Psoas muscle (tissue), 8 donors: ENCODE data around the gene PPP6R3. TPM values are rescaled to one million over a fixed set of nuclear protein-coding genes. Genes with fewer than 3 reads are reported as not detected.
A peak's percentile ranks its signal among the peaks of the same experiment; 100 is the strongest.

ENCODE experiments used
- ATAC-seq, 4 donors: fragments of 200-7000 bp; cut with Tn5 transposase; one replicate each; pipeline ENCODE4 v1.9.1; 2020; ENCODE audit warnings: moderate library complexity in 3 of 4, mild to moderate bottlenecking in 2 of 4
- DNase-seq, 2 donors: peaks; one replicate each; pipeline ENCODE4 v3.0.0-alpha.2; 2020
- H3K27ac ChIP-seq: fragments of 200-600 bp; one replicate; pipeline ENCODE4 v1.8.0; 2022
- H3K27me3 ChIP-seq, 3 donors: fragments of 200-600 bp in 1 of 3; one replicate each; pipeline versions ENCODE4 v1.6.1 to v1.8.0; 2013 to 2022; ENCODE audit warnings: low read length in 2 of 3, mild to moderate bottlenecking in 2 of 3, moderate library complexity in 1 of 3; ENCODE audit not compliant: insufficient read depth in 3 of 3
- H3K36me3 ChIP-seq, 2 donors: fragments of 200-600 bp in 1 of 2; one replicate each; pipeline versions ENCODE4 v1.6.1 to v1.8.0; 2013 to 2022; ENCODE audit warnings: low read depth in 1 of 2, mild to moderate bottlenecking in 1 of 2, moderate library complexity in 1 of 2; ENCODE audit not compliant: insufficient read depth in 1 of 2
- H3K4me1 ChIP-seq: fragments of 200-600 bp; one replicate; pipeline ENCODE4 v1.8.0; 2022
- H3K4me3 ChIP-seq: fragments of 200-600 bp; one replicate; pipeline ENCODE4 v1.8.0; 2022; ENCODE audit warnings: mild to moderate bottlenecking
- H3K9me3 ChIP-seq: fragments of 200-600 bp; one replicate; pipeline ENCODE4 v1.8.0; 2022
- WGBS, 3 donors: extraction: QIAGEN DNeasy Blood & Tissue Kit; methylation state at CpG; one replicate each; pipeline versions ENCODE4 v1.1.6 to v1.1.7; 2013; 5-methylcytosine and 5-hydroxymethylcytosine counted together
- intact Hi-C, 2 donors: fragments of 100-400 bp; cut with DNase I; formaldehyde crosslinking; loops; one replicate each; pipeline versions ENCODE4 v1.11.0 to v1.14.2; 2022
- polyA plus RNA-seq, 3 donors: library from polyadenylated mRNA; stranded (reverse); fragments of 200-250 nt; gene quantifications; one replicate each; pipeline ENCODE4 v1.2.3, GENCODE V29; 2013
- total RNA-seq, 4 donors: library from RNA; stranded (reverse); fragmentation: NEBNext Ultra II Directional in 2 of 4; extraction: Animal tissue kit (Norgen Biotek cat#: 25700) in 2 of 4; gene quantifications; one replicate each; pipeline versions ENCODE4 v1.2.1 to v1.2.4, GENCODE V29; 2021 to 2023
- TF ChIP-seq, protein P1 (sequence below): fragments of 200-600 bp; IDR thresholded peaks from one replicate; pipeline ENCODE4 v1.8.0; 2022; ENCODE audit warnings: antibody characterized with exemption
- donor health status: healthy with polysubstance abuse.
- donor health status: DM: no; HTN: no; CAD: no; lungs with moderate emphysema.
- donor health status: Bipolar disorder and iron deficiency.
- donor health status: healthy.
- donor health status: DM: yes; HTN: yes; CAD: no.
- donor health status: DM: no; HTN: no; CAD: no.
- donor health status: DM: no; HTN: no; CAD: no.
- donor health status: DM: yes; HTN: yes; CAD: no.

PPP6R3 gene
- total and polyA plus RNA-seq, 7 donors, result 19.7 to 102 (median 58.8) TPM

DNA sequence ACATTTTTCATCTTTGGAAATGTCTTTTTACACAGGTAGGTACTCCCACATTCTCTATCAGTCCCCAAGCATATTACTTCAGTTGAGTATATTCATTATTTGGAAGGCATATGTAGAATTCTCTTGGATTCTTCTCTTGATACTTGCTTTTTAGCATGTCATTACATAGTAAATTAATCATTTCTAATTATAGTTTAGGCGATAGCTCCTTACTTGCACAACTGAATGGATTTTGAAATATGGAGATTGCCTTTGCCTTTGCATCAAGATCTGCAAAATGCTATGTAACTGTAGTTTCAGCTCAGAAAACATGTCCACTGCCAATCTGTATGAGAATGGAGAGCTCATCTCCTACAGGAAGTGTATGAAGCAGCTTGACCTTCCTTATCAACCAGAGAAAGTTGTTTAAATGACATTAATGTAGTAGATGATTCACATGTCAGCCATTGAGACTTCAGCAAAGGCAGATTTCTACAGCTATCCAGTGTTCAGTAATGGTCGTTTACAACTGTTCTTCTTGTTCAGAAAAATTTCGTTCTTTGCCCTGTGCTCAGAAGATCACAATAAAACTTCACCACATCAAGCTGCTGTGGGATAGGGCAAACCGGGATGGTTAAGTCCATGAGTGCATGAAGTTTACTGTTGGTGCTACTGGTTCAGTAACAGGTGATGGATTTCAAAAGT is 61.6 kb downstream of the PPP6R3 start:
- H3K27me3 ChIP-seq, result no peaks in the 10 kb centered on the region
- no peaks in the 10 kb centered on the region for H3K9me3 ChIP-seq
- WGBS, 3 donors, result 72 to 82% (median 75%) methylated on average over 4 of the region's 4 CpGs
- TF ChIP-seq, protein P1, sequence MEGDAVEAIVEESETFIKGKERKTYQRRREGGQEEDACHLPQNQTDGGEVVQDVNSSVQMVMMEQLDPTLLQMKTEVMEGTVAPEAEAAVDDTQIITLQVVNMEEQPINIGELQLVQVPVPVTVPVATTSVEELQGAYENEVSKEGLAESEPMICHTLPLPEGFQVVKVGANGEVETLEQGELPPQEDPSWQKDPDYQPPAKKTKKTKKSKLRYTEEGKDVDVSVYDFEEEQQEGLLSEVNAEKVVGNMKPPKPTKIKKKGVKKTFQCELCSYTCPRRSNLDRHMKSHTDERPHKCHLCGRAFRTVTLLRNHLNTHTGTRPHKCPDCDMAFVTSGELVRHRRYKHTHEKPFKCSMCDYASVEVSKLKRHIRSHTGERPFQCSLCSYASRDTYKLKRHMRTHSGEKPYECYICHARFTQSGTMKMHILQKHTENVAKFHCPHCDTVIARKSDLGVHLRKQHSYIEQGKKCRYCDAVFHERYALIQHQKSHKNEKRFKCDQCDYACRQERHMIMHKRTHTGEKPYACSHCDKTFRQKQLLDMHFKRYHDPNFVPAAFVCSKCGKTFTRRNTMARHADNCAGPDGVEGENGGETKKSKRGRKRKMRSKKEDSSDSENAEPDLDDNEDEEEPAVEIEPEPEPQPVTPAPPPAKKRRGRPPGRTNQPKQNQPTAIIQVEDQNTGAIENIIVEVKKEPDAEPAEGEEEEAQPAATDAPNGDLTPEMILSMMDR, result no peak
- DNase-seq (no peak), ATAC-seq (peak in 2 of 4 donors; percentile 53 to 55)
- H3K4me1 ChIP-seq, result peaks cover 52% of the 10 kb centered on the region
- intact Hi-C loops, result loop anchor here in 1 of 2 donors (10.0 kb wide), 1 partner anchor 57 kb away; the partner anchor contains the start of gene PPP6R3
- H3K36me3 ChIP-seq, result peaks cover 8 to 74% of the 10 kb centered on the region in 2 donors
- H3K4me3 ChIP-seq, result no peak overlapping the region
- peak overlapping the region; percentile 37 for H3K27ac ChIP-seq

DNA sequence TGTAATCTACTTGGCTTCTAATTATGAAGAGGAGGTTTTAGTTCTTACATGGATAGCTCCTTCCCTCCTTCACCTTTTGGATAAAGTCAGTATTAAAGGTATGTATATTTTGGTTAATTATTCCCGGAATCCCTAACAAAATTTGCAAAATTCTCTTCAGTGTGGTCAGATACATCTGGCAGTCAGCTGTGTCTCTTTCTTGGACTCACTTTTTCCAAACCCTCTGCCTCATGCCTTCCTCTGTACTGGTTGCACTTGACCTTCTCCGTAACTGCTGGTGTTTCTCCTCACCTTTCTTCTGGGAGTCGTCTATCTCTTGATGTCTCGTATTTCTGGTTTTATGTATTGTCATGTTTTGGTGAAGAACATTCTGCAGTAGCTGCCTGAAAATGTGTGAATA is 62.5 kb downstream of the PPP6R3 start:
- 59 to 87% (median 73%) methylated on average over 4 of the region's 4 CpGs for WGBS, 3 donors
- H3K4me3 ChIP-seq, result no peak overlapping the region
- ATAC-seq, result no peak
- intact Hi-C loops, result loop anchor here in 1 of 2 donors (10.0 kb wide), 1 partner anchor 58 kb away; the partner anchor contains the start of gene PPP6R3
- TF ChIP-seq, protein P1, result no peak
- no peaks in the 10 kb centered on the region for H3K9me3 ChIP-seq
- H3K27ac ChIP-seq, result peak overlapping the region; percentile 33
- DNase-seq, result no peak
- H3K36me3 ChIP-seq, result peaks cover 8 to 83% of the 10 kb centered on the region in 2 donors
- H3K4me1 ChIP-seq, result peaks cover 59% of the 10 kb centered on the region
- no peaks in the 10 kb centered on the region for H3K27me3 ChIP-seq

DNA sequence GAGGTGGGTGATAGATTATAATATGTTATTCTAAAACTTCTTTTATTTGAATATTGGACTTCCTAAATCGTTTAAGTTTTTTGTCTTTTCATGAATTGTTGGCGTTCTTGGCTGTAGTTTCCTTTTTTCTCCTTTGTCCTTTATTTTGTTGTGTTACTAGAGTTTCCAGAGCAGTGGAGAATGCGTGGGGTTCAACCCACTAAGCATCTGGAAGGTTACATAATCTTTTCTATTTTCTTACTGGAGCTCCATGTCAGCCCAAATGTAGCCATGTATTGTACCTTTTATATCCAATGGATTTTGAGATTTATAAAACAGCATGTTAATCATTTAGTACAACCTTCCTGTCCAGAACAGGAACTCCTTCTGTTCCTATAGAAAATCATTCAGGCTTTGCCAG is 63.2 kb downstream of the PPP6R3 start:
- no peak overlapping the region for H3K4me3 ChIP-seq
- DNase-seq (no peak), ATAC-seq (no peak)
- TF ChIP-seq, protein P1, result no peak
- no peaks in the 10 kb centered on the region for H3K9me3 ChIP-seq
- intact Hi-C loops, result loop anchor here in 1 of 2 donors (10.0 kb wide), 1 partner anchor 59 kb away; the partner anchor contains the start of gene PPP6R3
- WGBS, 3 donors, result 51 to 69% (median 64%) methylated on average over 3 of the region's 3 CpGs
- H3K27me3 ChIP-seq, result no peaks in the 10 kb centered on the region
- H3K27ac ChIP-seq, result peak overlapping the region; percentile 72
- H3K4me1 ChIP-seq, result peaks cover 58% of the 10 kb centered on the region
- H3K36me3 ChIP-seq, result peaks cover 8 to 87% of the 10 kb centered on the region in 2 donors

DNA sequence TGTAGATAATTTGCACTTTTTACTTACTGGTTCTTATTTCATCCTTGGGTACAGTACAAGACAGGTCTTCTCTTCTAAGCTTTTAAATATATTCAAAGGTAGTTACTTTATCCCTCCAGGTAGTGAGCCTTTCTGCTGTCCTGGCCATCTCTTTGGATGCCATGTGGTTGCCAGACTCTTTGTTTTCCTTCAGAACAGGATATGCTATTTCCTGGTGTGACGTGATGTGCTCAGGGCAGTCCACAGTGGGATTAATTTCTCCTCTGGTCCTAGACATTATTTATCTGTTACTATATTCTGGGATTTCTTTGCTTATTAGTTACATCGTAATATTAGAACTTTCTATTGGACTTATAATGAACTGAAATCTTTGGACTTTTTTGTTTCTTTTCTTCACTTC is 63.7 kb downstream of the PPP6R3 start:
- WGBS, 3 donors, result 30 to 53% (median 34%) methylated on average over 2 of the region's 2 CpGs
- intact Hi-C loops, result loop anchor here in 1 of 2 donors (10.0 kb wide), 1 partner anchor 59 kb away; the partner anchor contains the start of gene PPP6R3
- DNase-seq, result no peak
- Histone ChIP-seq H3K27ac (peak overlapping the region; percentile 72), H3K27me3 (no peaks in the 10 kb centered on the region), H3K4me1 (peaks cover 60% of the 10 kb centered on the region), H3K36me3 (peaks cover 8 to 88% of the 10 kb centered on the region in 2 donors), H3K9me3 (no peaks in the 10 kb centered on the region), H3K4me3 (no peak overlapping the region)
- TF ChIP-seq, protein P1, result no peak
- peak in 1 of 4 donors; percentile 49 for ATAC-seq
